ENCODE measurements around the gene CDC25B.
A peak's percentile ranks its signal among the peaks of the same experiment; 100 is the strongest.

The CDC25B gene

GRCh38 chr20:3795511-3796468 lies at the start of gene CDC25B:
Gene CDC25B (plus strand): TSS chr20:3796310. CDS start chr20:3796532, 222 bp downstream.
- peak; percentile 91 for DNase-seq

- DNase-seq, result no peak
Observed at GRCh38 chr20:3747471-3747870, 48.6 kb upstream of the CDC25B start.

GRCh38 chr20:3748073-3748472 lies 48.0 kb upstream of the CDC25B start:
- no peak for DNase-seq

GRCh38 chr20:3749087-3749688 lies 46.9 kb upstream of the CDC25B start:
- no peak for DNase-seq

- DNase-seq, result peak; percentile 19
Observed at GRCh38 chr20:3749689-3750531, 46.2 kb upstream of the CDC25B start.

GRCh38 chr20:3751305-3751674 lies 44.8 kb upstream of the CDC25B start:
- no peak for DNase-seq

GRCh38 chr20:3751675-3752385 lies 44.3 kb upstream of the CDC25B start:
- DNase-seq, result peak; percentile 70

- DNase-seq, result no peak
Observed at GRCh38 chr20:3752386-3752759, 43.7 kb upstream of the CDC25B start.

- DNase-seq, result peak; percentile 75
Observed at GRCh38 chr20:3753098-3753497, 43.0 kb upstream of the CDC25B start.

- DNase-seq, result no peak
Observed at GRCh38 chr20:3753501-3754275, 42.4 kb upstream of the CDC25B start.

- no peak for DNase-seq
Observed at GRCh38 chr20:3754276-3754630, 41.9 kb upstream of the CDC25B start.

- DNase-seq, result no peak
Observed at GRCh38 chr20:3755269-3755668, 40.8 kb upstream of the CDC25B start.

GRCh38 chr20:3755814-3756480 lies 40.2 kb upstream of the CDC25B start:
- no peak for DNase-seq

- DNase-seq, result no peak
Observed at GRCh38 chr20:3757268-3757667, 38.8 kb upstream of the CDC25B start.

GRCh38 chr20:3758566-3758965 lies 37.5 kb upstream of the CDC25B start:
- DNase-seq, result no peak

GRCh38 chr20:3759316-3759823 lies 36.7 kb upstream of the CDC25B start:
- DNase-seq, result no peak

- DNase-seq, result no peak
Observed at GRCh38 chr20:3759884-3760283, 36.2 kb upstream of the CDC25B start.

GRCh38 chr20:3760655-3761348 lies 35.3 kb upstream of the CDC25B start:
- DNase-seq, result no peak

GRCh38 chr20:3763671-3764601 lies 32.2 kb upstream of the CDC25B start:
- DNase-seq, result no peak
